ENCODE data around the gene RIN1. TPM values are rescaled to one million over a fixed set of nuclear protein-coding genes. Genes with fewer than 3 reads are reported as not detected.
"Not testable (repeated sequence)": the region's sequence is repeated elsewhere in the genome, so short reads cannot be mapped to it uniquely, and the experiment has no call there.

Gene RIN1
- polyA plus RNA-seq, 1 donor (not counting 4 experiments of a cell fraction or from before 2014, with no cell fraction given) = 10.6 TPM

- H2AFZ ChIP-seq (ENCODE audit: control insufficient read depth, low read length) = no peak overlapping the region
These were observed 13.4 kb downstream of the RIN1 start for GRCh38 chr11:66322732-66323427.

GRCh38 chr11:66321606-66322005 is 14.6 kb downstream of the RIN1 start:
- DNase-seq (ENCODE audit: low read depth, low spot score) = no peak
- no peak for FAIRE-seq
- dilution Hi-C loops (cut with MboI; ENCODE audit: extremely low pct_ligation_motif_present, low sequenced_read_pairs) = no loop called here
- Histone ChIP-seq H3K79me2 (ENCODE audit: control insufficient read depth, insufficient read depth, low read length) (no peaks in the 10 kb centered on the region), H2AFZ (ENCODE audit: control insufficient read depth, low read length) (no peak overlapping the region), H3K4me2 (ENCODE audit: control insufficient read depth, extremely low read depth, insufficient read depth, low read depth, low read length) (no peak overlapping the region), H4K20me1 (ENCODE audit: control insufficient read depth, extremely low read depth, insufficient read depth, low read length) (no peaks in the 10 kb centered on the region), H3K27ac (ENCODE audit: control insufficient read depth, insufficient read depth, low read length) (no peak overlapping the region), H3K27me3 (ENCODE audit: control insufficient read depth, extremely low read depth, insufficient read depth, low read length) (peaks cover 1% of the 10 kb centered on the region), H3K9ac (ENCODE audit: control insufficient read depth, extremely low read depth, insufficient read depth, low read length) (no peak overlapping the region), H3K36me3 (ENCODE audit: control insufficient read depth in 2 of 2, extremely low read depth in 1 of 2, insufficient read depth in 2 of 2, low read length in 2 of 2) (no peaks in the 10 kb centered on the region), H3K4me1 (ENCODE audit: control insufficient read depth, extremely low read depth, insufficient read depth, low read length) (peaks cover 28% of the 10 kb centered on the region), H3K9me1 (ENCODE audit: control insufficient read depth, extremely low read depth, insufficient read depth, low read length) (no peaks in the 10 kb centered on the region), H3K9me3 (ENCODE audit: control insufficient read depth, low read depth, low read length) (no peaks in the 10 kb centered on the region), H3K4me3 (ENCODE audit: control insufficient read depth in 2 of 3, extremely low read depth in 1 of 3, insufficient read depth in 2 of 3, low read depth in 1 of 3, low read length in 3 of 3) (no peak overlapping the region)
- no peak for TF ChIP-seq CTCF (optimal IDR thresholded peaks at IDR 0.05 in 1 of 3, IDR thresholded peaks at IDR 0.05 in 1 of 3, conservative IDR thresholded peaks at IDR 0.05 in 1 of 3; ENCODE audit: extremely low read depth in 1 of 3, insufficient read depth in 2 of 3, low read length in 3 of 3)
- no peak for TF ChIP-seq EZH2 (IDR thresholded peaks at IDR 0.05; ENCODE audit: low read length)

More at GRCh38 chr11:66322732-66323427, 13.4 kb downstream of the RIN1 start:
- Histone ChIP-seq H3K4me1 (ENCODE audit: control insufficient read depth, extremely low read depth, insufficient read depth, low read length) (peaks cover 36% of the 10 kb centered on the region), H3K4me2 (ENCODE audit: control insufficient read depth, extremely low read depth, insufficient read depth, low read depth, low read length) (no peak overlapping the region), H3K27me3 (ENCODE audit: control insufficient read depth, extremely low read depth, insufficient read depth, low read length) (no peaks in the 10 kb centered on the region), H3K36me3 (ENCODE audit: control insufficient read depth in 2 of 2, extremely low read depth in 1 of 2, insufficient read depth in 2 of 2, low read length in 2 of 2) (no peaks in the 10 kb centered on the region), H3K9me1 (ENCODE audit: control insufficient read depth, extremely low read depth, insufficient read depth, low read length) (no peaks in the 10 kb centered on the region), H3K9me3 (ENCODE audit: control insufficient read depth, low read depth, low read length) (no peaks in the 10 kb centered on the region), H3K79me2 (ENCODE audit: control insufficient read depth, insufficient read depth, low read length) (no peaks in the 10 kb centered on the region), H3K27ac (ENCODE audit: control insufficient read depth, insufficient read depth, low read length) (no peak overlapping the region), H3K9ac (ENCODE audit: control insufficient read depth, extremely low read depth, insufficient read depth, low read length) (no peak overlapping the region), H3K4me3 (ENCODE audit: control insufficient read depth in 2 of 3, extremely low read depth in 1 of 3, insufficient read depth in 2 of 3, low read depth in 1 of 3, low read length in 3 of 3) (no peak overlapping the region), H4K20me1 (ENCODE audit: control insufficient read depth, extremely low read depth, insufficient read depth, low read length) (no peaks in the 10 kb centered on the region)
- no peak for TF ChIP-seq CTCF (optimal IDR thresholded peaks at IDR 0.05 in 1 of 3, IDR thresholded peaks at IDR 0.05 in 1 of 3, conservative IDR thresholded peaks at IDR 0.05 in 1 of 3; ENCODE audit: extremely low read depth in 1 of 3, insufficient read depth in 2 of 3, low read length in 3 of 3)
- no peak for TF ChIP-seq EZH2 (IDR thresholded peaks at IDR 0.05; ENCODE audit: low read length)
- no peak for DNase-seq (ENCODE audit: low read depth, low spot score)
- FAIRE-seq = no peak
- dilution Hi-C loops (cut with MboI; ENCODE audit: extremely low pct_ligation_motif_present, low sequenced_read_pairs) = no loop called here

GRCh38 chr11:66320748-66321147 is 15.5 kb downstream of the RIN1 start:
- H3K9me3 ChIP-seq (ENCODE audit: control insufficient read depth, low read depth, low read length); DNase-seq (ENCODE audit: low read depth, low spot score); H3K27ac ChIP-seq (ENCODE audit: control insufficient read depth, insufficient read depth, low read length); H4K20me1 ChIP-seq (ENCODE audit: control insufficient read depth, extremely low read depth, insufficient read depth, low read length); H3K79me2 ChIP-seq (ENCODE audit: control insufficient read depth, insufficient read depth, low read length); H2AFZ ChIP-seq (ENCODE audit: control insufficient read depth, low read length); H3K9me1 ChIP-seq (ENCODE audit: control insufficient read depth, extremely low read depth, insufficient read depth, low read length); H3K27me3 ChIP-seq (ENCODE audit: control insufficient read depth, extremely low read depth, insufficient read depth, low read length); H3K36me3 ChIP-seq (ENCODE audit: control insufficient read depth in 2 of 2, extremely low read depth in 1 of 2, insufficient read depth in 2 of 2, low read length in 2 of 2); H3K4me3 ChIP-seq (ENCODE audit: control insufficient read depth in 2 of 3, extremely low read depth in 1 of 3, insufficient read depth in 2 of 3, low read depth in 1 of 3, low read length in 3 of 3); H3K9ac ChIP-seq (ENCODE audit: control insufficient read depth, extremely low read depth, insufficient read depth, low read length); H3K4me2 ChIP-seq (ENCODE audit: control insufficient read depth, extremely low read depth, insufficient read depth, low read depth, low read length); FAIRE-seq; dilution Hi-C loops (cut with MboI; ENCODE audit: extremely low pct_ligation_motif_present, low sequenced_read_pairs): not testable (repeated sequence)
- peaks cover 25% of the 10 kb centered on the region for H3K4me1 ChIP-seq (ENCODE audit: control insufficient read depth, extremely low read depth, insufficient read depth, low read length)

GRCh38 chr11:66320289-66320688 is 15.9 kb downstream of the RIN1 start:
- H3K4me2 ChIP-seq (ENCODE audit: control insufficient read depth, extremely low read depth, insufficient read depth, low read depth, low read length); H4K20me1 ChIP-seq (ENCODE audit: control insufficient read depth, extremely low read depth, insufficient read depth, low read length); H2AFZ ChIP-seq (ENCODE audit: control insufficient read depth, low read length); H3K27ac ChIP-seq (ENCODE audit: control insufficient read depth, insufficient read depth, low read length); H3K79me2 ChIP-seq (ENCODE audit: control insufficient read depth, insufficient read depth, low read length); H3K36me3 ChIP-seq (ENCODE audit: control insufficient read depth in 2 of 2, extremely low read depth in 1 of 2, insufficient read depth in 2 of 2, low read length in 2 of 2); DNase-seq (ENCODE audit: low read depth, low spot score); H3K9ac ChIP-seq (ENCODE audit: control insufficient read depth, extremely low read depth, insufficient read depth, low read length); H3K4me3 ChIP-seq (ENCODE audit: control insufficient read depth in 2 of 3, extremely low read depth in 1 of 3, insufficient read depth in 2 of 3, low read depth in 1 of 3, low read length in 3 of 3); H3K9me1 ChIP-seq (ENCODE audit: control insufficient read depth, extremely low read depth, insufficient read depth, low read length); dilution Hi-C loops (cut with MboI; ENCODE audit: extremely low pct_ligation_motif_present, low sequenced_read_pairs); FAIRE-seq; H3K9me3 ChIP-seq (ENCODE audit: control insufficient read depth, low read depth, low read length): not testable (repeated sequence)
- Histone ChIP-seq H3K27me3 (ENCODE audit: control insufficient read depth, extremely low read depth, insufficient read depth, low read length) (peaks cover 11% of the 10 kb centered on the region), H3K4me1 (ENCODE audit: control insufficient read depth, extremely low read depth, insufficient read depth, low read length) (peaks cover 22% of the 10 kb centered on the region)

Data from keratinocyte (primary cell).